C1 segment of cervical spinal cord (tissue), 14 donors: Measurements from ENCODE around the gene DNAJC6.
"Not testable (repeated sequence)": the region's sequence is repeated elsewhere in the genome, so short reads cannot be mapped to it uniquely, and the experiment has no call there.

Experiments
- DNase-seq, 14 donors: peaks; one replicate each; lab custom pipeline; 2025; lab: John Stamatoyannopoulos, UW

The DNAJC6 gene

GRCh38 chr1:65355031-65355712 lies 45.8 kb downstream of the DNAJC6 start:
- DNase-seq: no peak

- DNase-seq: no peak
These were observed 48.1 kb downstream of the DNAJC6 start for GRCh38 chr1:65357291-65357960.

GRCh38 chr1:65359888-65360287 lies 50.5 kb downstream of the DNAJC6 start:
- no peak for DNase-seq

- DNase-seq: peak in 1 of 14 donors; percentile 13
These were observed 51.3 kb downstream of the DNAJC6 start for GRCh38 chr1:65360648-65361047.

GRCh38 chr1:65362545-65362944 lies 53.2 kb downstream of the DNAJC6 start:
- DNase-seq: peak in 1 of 14 donors; percentile 11

- no peak for DNase-seq
These were observed 54.1 kb downstream of the DNAJC6 start for GRCh38 chr1:65363484-65363883.

- no peak for DNase-seq
These were observed 59.1 kb downstream of the DNAJC6 start for GRCh38 chr1:65368403-65368802.

GRCh38 chr1:65371544-65371943 lies 62.2 kb downstream of the DNAJC6 start:
- DNase-seq: peak in 1 of 14 donors; percentile 49

GRCh38 chr1:65372557-65372956 lies 63.2 kb downstream of the DNAJC6 start:
- DNase-seq: no peak

- DNase-seq: no peak
These were observed 68.3 kb downstream of the DNAJC6 start for GRCh38 chr1:65377496-65378246.

GRCh38 chr1:65378247-65378946 lies 69.1 kb downstream of the DNAJC6 start:
- no peak for DNase-seq

GRCh38 chr1:65384426-65384825 lies 75.1 kb downstream of the DNAJC6 start:
- DNase-seq: not testable (repeated sequence)

GRCh38 chr1:65386439-65386838 lies 77.1 kb downstream of the DNAJC6 start:
- peak in 2 of 14 donors; percentile 26 to 94 for DNase-seq

- no peak for DNase-seq
These were observed 78.5 kb downstream of the DNAJC6 start for GRCh38 chr1:65387821-65388220.

- no peak for DNase-seq
These were observed 79.8 kb downstream of the DNAJC6 start for GRCh38 chr1:65388908-65389695.

GRCh38 chr1:65392497-65392896 lies 83.2 kb downstream of the DNAJC6 start:
- no peak for DNase-seq

- no peak for DNase-seq
These were observed 84.0 kb downstream of the DNAJC6 start for GRCh38 chr1:65393347-65393746.

GRCh38 chr1:65393928-65394327 lies 84.6 kb downstream of the DNAJC6 start:
- DNase-seq: no peak

- no peak for DNase-seq
These were observed 86.7 kb downstream of the DNAJC6 start for GRCh38 chr1:65395887-65396612.

- DNase-seq: no peak
These were observed 88.7 kb downstream of the DNAJC6 start for GRCh38 chr1:65398083-65398482.
